GM12864 (cell line): ENCODE measurements around the gene MPRIP.
"Not testable (repeated sequence)": the region's sequence is repeated elsewhere in the genome, so short reads cannot be mapped to it uniquely, and the experiment has no call there.

ENCODE experiments used
- DNase-seq: peaks from one replicate; pipeline ENCODE4 v3.0.0-alpha.2; 2011; ENCODE audit warnings: low read depth
- H3K4me3 ChIP-seq: 2 replicates; pipeline ENCODE4 v1.5.1; 2011; ENCODE audit warnings: mild to moderate bottlenecking, low read depth, low read length, control low read depth
- TF ChIP-seq, protein P1 (sequence below): IDR thresholded peaks from 2 replicates; pipeline ENCODE4 v1.5.1; 2011; ENCODE audit warnings: low read depth, mild to moderate bottlenecking, moderate library complexity, low read length, control low read depth, inconsistent platforms; ENCODE audit errors: missing control alignments

MPRIP gene

DNA sequence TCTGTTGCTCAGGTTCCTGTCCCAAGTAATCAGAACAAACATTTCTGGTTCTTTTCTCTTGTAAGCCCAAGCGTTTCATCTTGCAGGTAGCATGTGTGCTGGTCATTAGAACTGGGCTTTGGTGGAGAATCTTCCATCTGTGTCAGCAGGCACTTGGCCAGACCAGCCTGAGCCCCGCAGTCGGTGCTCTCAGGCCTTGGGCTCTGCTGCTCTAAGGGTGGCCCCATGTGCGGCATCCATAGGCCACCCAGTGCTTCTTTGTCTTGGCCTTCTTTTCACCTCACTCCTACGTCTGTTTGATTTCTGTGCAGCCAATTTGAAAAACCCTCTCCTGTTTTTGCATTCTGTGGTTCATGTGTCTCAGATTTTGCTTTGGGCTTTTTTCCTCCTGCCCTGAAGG, 112.3 kb downstream of the MPRIP start:
- H3K4me3 ChIP-seq, result no peak overlapping the region
- TF ChIP-seq, protein P1, sequence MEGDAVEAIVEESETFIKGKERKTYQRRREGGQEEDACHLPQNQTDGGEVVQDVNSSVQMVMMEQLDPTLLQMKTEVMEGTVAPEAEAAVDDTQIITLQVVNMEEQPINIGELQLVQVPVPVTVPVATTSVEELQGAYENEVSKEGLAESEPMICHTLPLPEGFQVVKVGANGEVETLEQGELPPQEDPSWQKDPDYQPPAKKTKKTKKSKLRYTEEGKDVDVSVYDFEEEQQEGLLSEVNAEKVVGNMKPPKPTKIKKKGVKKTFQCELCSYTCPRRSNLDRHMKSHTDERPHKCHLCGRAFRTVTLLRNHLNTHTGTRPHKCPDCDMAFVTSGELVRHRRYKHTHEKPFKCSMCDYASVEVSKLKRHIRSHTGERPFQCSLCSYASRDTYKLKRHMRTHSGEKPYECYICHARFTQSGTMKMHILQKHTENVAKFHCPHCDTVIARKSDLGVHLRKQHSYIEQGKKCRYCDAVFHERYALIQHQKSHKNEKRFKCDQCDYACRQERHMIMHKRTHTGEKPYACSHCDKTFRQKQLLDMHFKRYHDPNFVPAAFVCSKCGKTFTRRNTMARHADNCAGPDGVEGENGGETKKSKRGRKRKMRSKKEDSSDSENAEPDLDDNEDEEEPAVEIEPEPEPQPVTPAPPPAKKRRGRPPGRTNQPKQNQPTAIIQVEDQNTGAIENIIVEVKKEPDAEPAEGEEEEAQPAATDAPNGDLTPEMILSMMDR, result no peak
- DNase-seq, result no peak

DNA sequence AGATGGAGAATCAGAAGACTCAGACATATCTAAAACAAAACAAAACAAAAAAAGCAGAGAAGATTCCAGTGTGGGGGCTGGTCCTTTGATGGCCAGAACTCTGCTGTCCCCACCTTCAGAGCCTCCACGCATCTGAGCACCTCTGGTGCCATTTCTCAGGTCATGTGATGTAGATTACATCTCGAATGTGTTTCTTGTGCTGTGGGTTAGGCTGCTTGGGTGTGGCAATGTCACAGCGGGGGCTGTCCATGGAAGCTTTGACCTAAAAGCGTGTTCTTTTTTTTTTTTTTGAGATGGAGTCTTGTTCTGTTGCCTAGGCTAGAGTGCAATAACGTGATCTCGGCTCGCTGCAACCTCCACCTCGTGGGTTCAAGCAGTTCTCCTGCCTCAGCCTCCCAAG, 112.7 kb downstream of the MPRIP start:
- no peak for DNase-seq
- TF ChIP-seq, protein P1, result no peak
- H3K4me3 ChIP-seq, result no peak overlapping the region

DNA sequence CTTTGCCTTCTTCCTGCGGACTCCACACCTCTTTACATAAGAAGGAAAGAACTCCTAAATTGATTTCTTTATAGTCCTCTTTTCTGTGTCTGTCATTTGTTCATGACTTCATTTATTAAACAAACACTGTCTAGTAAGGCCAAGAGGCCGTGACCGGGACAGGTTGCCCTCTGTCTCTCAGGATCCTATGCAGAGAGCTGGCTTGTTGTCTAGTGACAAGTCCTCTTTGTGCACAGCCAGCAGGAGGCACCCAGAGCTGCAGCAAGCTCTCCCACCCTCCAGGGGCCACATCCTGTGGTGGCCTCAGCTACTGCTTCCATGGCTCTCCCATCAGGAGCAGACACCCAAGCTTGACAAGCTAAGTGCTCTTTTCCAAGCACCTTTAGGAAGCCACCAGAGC, 113.3 kb downstream of the MPRIP start:
- no peak overlapping the region for H3K4me3 ChIP-seq
- TF ChIP-seq, protein P1, result peak; percentile 9
- DNase-seq, result no peak

DNA sequence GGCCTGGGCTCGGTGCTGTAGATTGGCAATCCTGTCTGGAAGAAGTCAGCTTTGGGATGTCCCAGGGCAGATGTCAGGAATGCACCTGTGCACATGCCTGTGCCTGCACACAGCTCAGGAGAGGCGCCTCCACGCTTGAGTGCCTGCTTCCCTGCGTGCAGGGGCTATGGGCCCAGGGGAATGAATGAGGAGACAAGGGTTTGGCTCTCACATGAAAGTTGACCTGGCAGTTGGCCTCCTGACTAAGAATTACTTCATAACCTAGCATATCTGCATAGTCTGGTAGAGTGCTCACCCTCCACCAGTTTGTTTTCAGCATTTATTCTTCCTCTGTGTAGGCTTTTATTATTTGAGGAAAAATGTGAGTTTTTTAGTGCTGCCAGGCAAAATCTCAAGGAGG, 113.8 kb downstream of the MPRIP start:
- DNase-seq, result no peak
- no peak overlapping the region for H3K4me3 ChIP-seq
- TF ChIP-seq, protein P1, result no peak

DNA sequence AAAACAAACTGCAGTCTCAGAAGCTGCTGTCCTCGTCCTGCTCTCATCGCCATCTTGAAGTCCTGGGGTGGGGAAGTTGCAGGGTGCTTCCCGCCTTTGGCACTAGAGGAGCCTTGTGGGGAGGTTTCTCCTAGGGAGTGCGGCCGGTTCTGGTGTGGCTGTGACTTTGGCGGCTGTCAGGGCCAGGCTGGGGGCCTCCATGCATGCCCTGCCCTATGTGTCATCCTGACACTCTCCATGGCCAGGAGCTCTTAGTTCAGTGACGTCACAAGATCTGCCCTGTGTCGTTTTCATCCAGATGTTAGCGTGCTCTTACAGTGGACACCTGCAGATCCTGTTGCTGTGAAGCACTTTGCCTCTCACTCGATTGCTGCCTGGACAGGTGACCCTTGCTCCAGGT, 114.3 kb downstream of the MPRIP start:
- TF ChIP-seq, protein P1, result no peak
- H3K4me3 ChIP-seq, result no peak overlapping the region
- DNase-seq, result no peak

DNA sequence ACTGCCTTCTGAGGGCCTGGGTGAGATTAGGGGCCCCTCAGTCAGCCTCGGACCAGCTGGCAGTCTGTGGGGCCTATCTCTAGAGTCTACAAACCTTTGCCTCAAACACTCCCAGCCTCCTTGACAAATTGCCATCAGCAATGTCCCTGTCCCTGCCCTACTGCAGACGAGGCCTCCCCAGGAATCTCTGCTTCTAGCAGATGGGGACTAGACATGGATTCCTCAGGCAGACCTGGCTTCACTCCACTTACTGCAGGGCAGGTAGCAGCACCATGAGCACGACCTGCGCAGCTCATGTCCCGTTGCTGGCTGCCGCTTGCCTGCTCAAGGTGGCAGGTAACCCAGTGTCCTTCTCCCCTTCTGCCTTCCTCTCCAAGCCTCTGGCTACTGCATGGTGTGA, 114.8 kb downstream of the MPRIP start:
- H3K4me3 ChIP-seq, result no peak overlapping the region
- TF ChIP-seq, protein P1, result no peak
- DNase-seq, result no peak

DNA sequence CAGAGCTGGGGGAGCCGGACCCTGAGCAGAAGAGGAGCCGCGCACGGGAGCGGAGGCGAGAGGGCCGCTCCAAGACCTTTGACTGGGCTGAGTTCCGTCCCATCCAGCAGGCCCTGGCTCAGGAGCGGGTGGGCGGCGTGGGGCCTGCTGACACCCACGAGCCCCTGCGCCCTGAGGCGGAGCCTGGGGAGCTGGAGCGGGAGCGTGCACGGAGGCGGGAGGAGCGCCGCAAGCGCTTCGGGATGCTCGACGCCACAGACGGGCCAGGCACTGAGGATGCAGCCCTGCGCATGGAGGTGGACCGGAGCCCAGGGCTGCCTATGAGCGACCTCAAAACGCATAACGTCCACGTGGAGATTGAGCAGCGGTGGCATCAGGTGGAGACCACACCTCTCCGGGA, 116.2 kb downstream of the MPRIP start:
- not testable (repeated sequence) for H3K4me3 ChIP-seq, DNase-seq

DNA sequence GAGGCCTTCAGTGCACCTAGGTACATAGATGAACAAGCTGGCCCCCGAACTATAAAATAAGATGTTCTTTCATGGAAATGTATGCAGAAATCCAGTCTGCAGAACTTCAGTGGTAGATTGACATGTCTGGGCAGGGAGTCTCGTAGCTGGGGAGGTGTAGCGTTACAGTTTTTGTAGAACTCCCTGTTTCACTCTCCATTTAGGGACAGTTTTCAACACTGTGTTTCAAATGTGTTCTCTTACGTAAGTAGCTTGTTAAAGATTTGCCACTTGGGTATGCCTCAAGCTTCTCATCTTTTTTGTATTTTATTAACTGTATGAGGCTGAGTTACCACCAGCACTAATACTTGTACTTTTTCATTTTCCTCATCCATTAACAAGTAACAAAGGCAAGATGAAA, 117.3 kb downstream of the MPRIP start:
- no peak for DNase-seq
- no peak overlapping the region for H3K4me3 ChIP-seq
- TF ChIP-seq, protein P1, result no peak
